Body of pancreas (tissue), 4 donors: Measurements from ENCODE around the gene NINL. TPM values are rescaled to one million over a fixed set of nuclear protein-coding genes. Genes with fewer than 3 reads are reported as not detected.

Experiments used
- ATAC-seq: fragments of 150-250 bp; one replicate; pipeline ENCODE4 v1.9.1; 2016
- DNase-seq, 4 donors: peaks; one replicate each; pipeline ENCODE4 v3.0.0-alpha.2; 2019
- H3K27ac ChIP-seq, 4 donors: fragments of 200-600 bp; sonication (generic); 1 replicate in 3 of 4; 2 replicates in 1 of 4; pipeline versions ENCODE4 v1.5.1 to v1.6.1; 2016 to 2019; ENCODE audit warnings: mild to moderate bottlenecking in 1 of 4, mixed read lengths in 1 of 4, moderate library complexity in 1 of 4
- H3K27me3 ChIP-seq, 2 donors: fragments of 200-600 bp; sonication (generic); one replicate each; pipeline ENCODE4 v1.6.0; 2016; ENCODE audit warnings: mild to moderate bottlenecking in 1 of 2
- H3K36me3 ChIP-seq, 2 donors: fragments of 200-600 bp; sonication (generic); replicated peaks in 1 of 2; 2 replicates each; pipeline ENCODE4 v1.5.1; 2016; ENCODE audit warnings: low read depth in 2 of 2; ENCODE audit not compliant: insufficient read depth in 1 of 2
- H3K4me1 ChIP-seq: fragments of 200-600 bp; sonication (generic); one replicate; pipeline ENCODE4 v1.6.0; 2016
- H3K4me3 ChIP-seq, 2 donors: fragments of 200-600 bp; sonication (generic); 1 replicate in 1 of 2; 2 replicates in 1 of 2; pipeline ENCODE4 v1.5.1; 2016 to 2019
- H3K9me3 ChIP-seq, 3 donors: fragments of 200-600 bp; sonication (generic); 1 replicate in 2 of 3; 2 replicates in 1 of 3; pipeline ENCODE4 v1.5.1; 2016
- POLR2A ChIP-seq, 3 donors: fragments of 450-650 bp; IDR thresholded peaks; one replicate each; pipeline ENCODE4 v1.6.1; 2016; ENCODE audit warnings: antibody characterized with exemption in 3 of 3, mild to moderate bottlenecking in 2 of 3
- WGBS, 2 donors: methylation state at CpG; one replicate each; pipeline ENCODE4 v1.1.5; 2017; 5-methylcytosine and 5-hydroxymethylcytosine counted together
- intact Hi-C: fragments of 100-400 bp; cut with DNase I; formaldehyde crosslinking; loops from one replicate; pipeline ENCODE4 v1.15.1; 2023
- total RNA-seq, 2 donors: library from RNA; depleted of rRNA; stranded (reverse); fragments of >200 nt; gene quantifications; one replicate each; pipeline ENCODE4 v1.1.0, GENCODE V29; 2016
- TF ChIP-seq, protein P1 (sequence below), 7 experiments: fragments of 450-650 bp in 4 of 7; fragments of 200-600 bp in 3 of 7; sonication (generic) in 3 of 7; IDR thresholded peaks; one replicate each; pipeline ENCODE4 v1.5.1; 2016 to 2019; ENCODE audit warnings: antibody characterized with exemption in 7 of 7

Gene NINL
- total RNA-seq, 2 donors from 2014 or later: 6.7 to 34.9 TPM

DNA sequence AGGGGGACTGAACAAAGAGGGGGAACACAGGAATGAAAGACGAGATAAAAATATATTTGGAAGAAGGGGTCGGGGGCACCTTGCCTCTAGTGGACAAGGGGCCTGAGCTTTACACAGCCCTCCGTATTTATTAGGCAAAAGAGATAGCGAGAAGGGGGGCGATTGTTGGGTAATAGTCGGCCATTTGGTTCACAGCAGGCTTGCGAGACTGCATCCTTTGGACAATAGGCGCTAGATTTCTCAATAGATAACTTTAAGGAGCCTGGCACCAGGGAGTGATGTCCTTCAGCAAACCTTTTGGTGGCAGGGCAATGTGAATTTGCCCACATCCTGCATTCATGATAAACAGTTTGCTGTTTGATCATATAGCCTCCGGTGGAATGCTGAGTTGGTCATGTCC, 41.4 kb upstream of the NINL start:
- H3K27ac ChIP-seq: no peak overlapping the region
- no peak for ATAC-seq
- 69 to 86% methylated on average over 9 of the region's 9 CpGs for WGBS, 2 donors
- DNase-seq: no peak
- H3K9me3 ChIP-seq: no peaks in the 10 kb centered on the region
- H3K36me3 ChIP-seq: no peaks in the 10 kb centered on the region
- intact Hi-C loops: no loop called here
- H3K4me1 ChIP-seq: peaks cover 14% of the 10 kb centered on the region
- no peak for TF ChIP-seq POLR2A (IDR thresholded peaks at IDR 0.05)
- TF ChIP-seq, protein P1, sequence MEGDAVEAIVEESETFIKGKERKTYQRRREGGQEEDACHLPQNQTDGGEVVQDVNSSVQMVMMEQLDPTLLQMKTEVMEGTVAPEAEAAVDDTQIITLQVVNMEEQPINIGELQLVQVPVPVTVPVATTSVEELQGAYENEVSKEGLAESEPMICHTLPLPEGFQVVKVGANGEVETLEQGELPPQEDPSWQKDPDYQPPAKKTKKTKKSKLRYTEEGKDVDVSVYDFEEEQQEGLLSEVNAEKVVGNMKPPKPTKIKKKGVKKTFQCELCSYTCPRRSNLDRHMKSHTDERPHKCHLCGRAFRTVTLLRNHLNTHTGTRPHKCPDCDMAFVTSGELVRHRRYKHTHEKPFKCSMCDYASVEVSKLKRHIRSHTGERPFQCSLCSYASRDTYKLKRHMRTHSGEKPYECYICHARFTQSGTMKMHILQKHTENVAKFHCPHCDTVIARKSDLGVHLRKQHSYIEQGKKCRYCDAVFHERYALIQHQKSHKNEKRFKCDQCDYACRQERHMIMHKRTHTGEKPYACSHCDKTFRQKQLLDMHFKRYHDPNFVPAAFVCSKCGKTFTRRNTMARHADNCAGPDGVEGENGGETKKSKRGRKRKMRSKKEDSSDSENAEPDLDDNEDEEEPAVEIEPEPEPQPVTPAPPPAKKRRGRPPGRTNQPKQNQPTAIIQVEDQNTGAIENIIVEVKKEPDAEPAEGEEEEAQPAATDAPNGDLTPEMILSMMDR (IDR thresholded peaks at IDR 0.05): no peak
- H3K27me3 ChIP-seq: no peaks in the 10 kb centered on the region
- no peak overlapping the region for H3K4me3 ChIP-seq

DNA sequence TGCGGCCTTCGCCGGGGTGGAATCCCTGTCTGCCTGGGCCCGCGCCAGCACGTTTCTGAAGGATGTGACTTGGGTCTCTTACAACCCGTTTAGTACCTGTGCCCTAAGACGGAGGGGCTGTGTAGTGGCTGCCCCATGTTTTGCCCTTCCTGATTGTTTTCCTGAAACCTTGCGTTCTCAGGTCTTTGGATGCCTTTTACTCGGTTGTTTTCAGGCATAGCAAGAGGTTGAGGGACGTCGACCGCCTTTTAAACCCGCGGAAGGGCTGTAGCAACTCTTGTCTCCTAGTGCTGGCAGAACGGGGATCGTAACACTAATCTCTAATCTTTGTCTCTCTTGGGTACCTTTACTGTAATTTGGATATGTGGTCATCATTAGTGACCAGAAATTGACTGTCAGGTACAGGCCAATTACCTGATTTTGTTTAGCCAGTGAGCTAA, 39.2 kb upstream of the NINL start:
- intact Hi-C loops: no loop called here
- WGBS, 2 donors: 40 to 49% methylated on average over 11 to 17 of the region's 17 CpGs
- Histone ChIP-seq H3K27me3 (no peaks in the 10 kb centered on the region), H3K27ac (peak overlapping the region; percentile 89 to 96 (median 90)), H3K36me3 (no peaks in the 10 kb centered on the region), H3K9me3 (no peaks in the 10 kb centered on the region), H3K4me3 (peak overlapping the region; percentile 47 to 85), H3K4me1 (peaks cover 14% of the 10 kb centered on the region)
- TF ChIP-seq POLR2A (IDR thresholded peaks at IDR 0.05): no peak
- TF ChIP-seq, protein P1 (IDR thresholded peaks at IDR 0.05): no peak
- no peak for ATAC-seq
- no peak for DNase-seq

DNA sequence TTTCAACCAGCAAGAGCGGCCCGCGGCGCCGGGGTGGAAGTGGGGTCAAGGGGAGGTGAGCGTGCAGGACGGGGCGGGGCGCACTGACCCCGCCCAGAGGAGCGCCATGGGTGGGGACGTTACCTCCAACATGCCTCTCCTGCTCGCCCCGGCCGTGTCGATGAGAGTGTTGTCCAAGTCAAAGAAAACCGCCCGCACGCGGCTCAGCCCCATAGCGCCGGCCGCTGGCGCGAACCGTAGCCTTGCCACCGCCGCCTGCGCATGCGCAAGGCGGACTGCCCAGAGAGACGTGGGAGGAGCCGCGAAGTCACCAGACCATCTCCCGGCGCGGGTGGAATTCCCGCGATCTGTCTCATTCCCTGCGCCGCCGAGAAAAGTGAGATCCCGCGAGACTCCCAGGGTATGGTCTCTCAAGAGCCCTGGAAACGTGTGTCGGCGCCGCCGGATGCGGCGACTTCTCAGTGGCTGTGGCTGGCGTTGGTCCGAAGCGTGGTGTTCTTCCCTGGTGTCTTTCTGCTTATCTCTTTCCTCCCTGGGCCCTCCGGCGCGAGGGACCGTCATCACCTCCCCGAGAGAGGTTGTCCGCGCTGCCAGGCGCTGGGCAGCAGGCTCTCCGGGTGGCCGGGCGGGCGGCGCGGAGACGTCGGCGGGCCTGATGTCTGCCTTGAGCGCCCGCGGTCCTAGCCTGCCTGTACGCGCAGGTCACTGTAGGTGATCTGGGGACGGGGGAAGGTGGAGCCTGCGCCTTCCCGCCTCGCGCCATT, 38.6 kb upstream of the NINL start, which contains the start of gene NANP:
NANP (minus strand) TSS at position 279 of the 764 bp plus-strand sequence; CDS start at position 213, 66 bp downstream.
- WGBS, 2 donors: 0% methylated on average over 12 to 64 of the region's 81 CpGs
- DNase-seq (peak; percentile 95 to 97 (median 97)), ATAC-seq (peak; percentile 93)
- peaks cover 14% of the 10 kb centered on the region for H3K4me1 ChIP-seq
- no peaks in the 10 kb centered on the region for H3K9me3 ChIP-seq
- no peaks in the 10 kb centered on the region for H3K27me3 ChIP-seq
- H3K4me3 ChIP-seq: peak within 1 kb of the TSS; percentile 47 to 85
- no peaks in the 10 kb centered on the region for H3K36me3 ChIP-seq
- intact Hi-C loops: no loop called here
- peak within 1 kb of the TSS; percentile 89 to 96 (median 90) for H3K27ac ChIP-seq
- TF ChIP-seq POLR2A (IDR thresholded peaks at IDR 0.05): peak; percentile 66 to 89 (median 86)
- TF ChIP-seq, protein P1 (IDR thresholded peaks at IDR 0.05): peak in 1 of 7 experiments; percentile 7

DNA sequence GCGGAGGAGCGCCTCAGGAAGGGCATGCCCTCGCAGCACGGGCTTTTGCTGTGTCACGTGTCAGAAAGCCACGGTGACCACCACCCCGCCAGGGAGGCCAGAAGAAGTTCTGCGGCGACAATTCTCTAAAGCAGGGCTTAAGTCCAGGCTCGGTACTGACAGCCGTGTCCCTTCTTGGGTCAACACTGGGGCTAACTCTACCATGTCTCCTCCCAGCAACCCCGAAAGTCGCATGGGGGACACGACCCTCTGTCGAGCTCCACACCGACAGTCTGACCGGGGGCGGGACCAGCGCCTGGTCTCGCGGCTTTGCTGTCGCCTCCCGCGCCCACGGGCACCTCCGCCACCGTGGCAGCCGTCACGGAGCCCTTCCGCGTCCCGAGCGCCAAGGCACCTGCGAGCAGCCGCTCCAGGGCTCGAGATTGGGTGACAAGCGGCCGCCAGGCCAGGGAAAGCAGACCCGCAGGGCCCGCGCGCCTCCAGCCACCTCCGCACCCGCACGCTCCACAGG, 37.9 kb upstream of the NINL start:
- Histone ChIP-seq H3K9me3 (no peaks in the 10 kb centered on the region), H3K4me3 (peak overlapping the region; percentile 47 to 85), H3K36me3 (no peaks in the 10 kb centered on the region), H3K4me1 (peaks cover 14% of the 10 kb centered on the region), H3K27me3 (no peaks in the 10 kb centered on the region), H3K27ac (peak overlapping the region; percentile 89 to 96 (median 90))
- ATAC-seq: peak; percentile 16
- TF ChIP-seq POLR2A (IDR thresholded peaks at IDR 0.05): no peak
- TF ChIP-seq, protein P1 (IDR thresholded peaks at IDR 0.05): no peak
- DNase-seq: peak; percentile 40 to 57 (median 44)
- WGBS, 2 donors: 0 to 1% methylated on average over 4 to 32 of the region's 45 CpGs
- intact Hi-C loops: no loop called here
